HCT116 (cell line): ENCODE data around the gene KCNIP4. TPM values are rescaled to one million over a fixed set of nuclear protein-coding genes. Genes with fewer than 3 reads are reported as not detected.

Experiments
- ATAC-seq: fragments of 200-7000 bp; cut with Tn5 transposase; 2 replicates; pipeline ENCODE4 v1.9.1; 2020; ENCODE audit warnings: mild to moderate bottlenecking, moderate library complexity
- BruUV-seq: library from RNA; stranded (reverse); fragments of 400-500 nt; replicated peaks from 2 replicates; lab custom pipeline; 2021; lab: Mats Ljungman, UMichigan
- CTCF ChIA-PET: fragments of 300-600 bp; sonication (Branson Sonifier 250); formaldehyde crosslinking; loops from one replicate; lab custom pipeline; 2021; ENCODE audit warnings: antibody characterized with exemption; lab: Charles Lee
- POLR2A ChIA-PET: fragments of 300-600, 350-600 bp; sonication (Branson Sonifier 250); formaldehyde crosslinking; loops from one replicate; lab custom pipeline; 2021; ENCODE audit warnings: antibody characterized with exemption; lab: Charles Lee
- RAD21 ChIA-PET, 2 experiments: fragments of 300-600 bp; sonication (Branson Sonifier 250); formaldehyde crosslinking; loops; one replicate each; lab custom pipeline; 2023; ENCODE audit warnings: low total read pairs in 2 of 2; ENCODE audit not compliant: uncharacterized antibody in 2 of 2, unreplicated experiment in 2 of 2, low non-redundant PET in 1 of 2; lab: Charles Lee
- DNase-seq: peaks from one replicate; pipeline ENCODE4 v3.0.0-alpha.2; 2010; ENCODE audit warnings: low read depth, low spot score
- H2AFZ ChIP-seq: fragments of 200-600 bp; shearing (Covaris generic), sonication (generic); 2 replicates; pipeline ENCODE4 v1.6.1; 2017; ENCODE audit warnings: low read depth, mixed run types, mixed read lengths, antibody characterized with exemption, low read length; ENCODE audit not compliant: poor library complexity, severe bottlenecking
- H3K27ac ChIP-seq: 2 replicates; pipeline ENCODE4 v1.5.1; 2012; ENCODE audit warnings: low read depth, low read length
- H3K27me3 ChIP-seq: fragments of 200-600 bp; sonication (generic); 2 replicates; pipeline ENCODE4 v1.6.1; 2016; ENCODE audit warnings: mixed run types, low read length, mixed read lengths; ENCODE audit not compliant: insufficient read depth
- H3K36me3 ChIP-seq, 2 experiments: fragments of 200-500 bp in 1 of 2; fragments of 200-600 bp in 1 of 2; sonication (Bioruptor generic) in 1 of 2; sonication (generic) in 1 of 2; 2 replicates each; pipeline versions ENCODE4 v1.5.1 to v1.6.1; 2014 to 2016; ENCODE audit warnings: low read length in 2 of 2, inconsistent platforms in 1 of 2, mixed read lengths in 1 of 2, mixed run types in 1 of 2; ENCODE audit not compliant: insufficient read depth in 2 of 2, control insufficient read depth in 1 of 2
- H3K4me1 ChIP-seq, 2 experiments: fragments of 200-600 bp in 1 of 2; sonication (generic) in 1 of 2; 2 replicates each; pipeline versions ENCODE4 v1.5.1 to v1.6.1; 2012 to 2017; ENCODE audit warnings: low read length in 2 of 2, inconsistent platforms in 1 of 2, mild to moderate bottlenecking in 1 of 2, mixed read lengths in 1 of 2, mixed run types in 1 of 2, moderate library complexity in 1 of 2; ENCODE audit not compliant: insufficient read depth in 2 of 2, control insufficient read depth in 1 of 2
- H3K4me2 ChIP-seq: fragments of 200-600 bp; sonication (generic); 2 replicates; pipeline ENCODE4 v1.6.1; 2017; ENCODE audit warnings: mixed run types, low read length, mixed read lengths
- H3K4me3 ChIP-seq, 2 experiments: fragments of 200-600 bp in 1 of 2; sonication (generic) in 1 of 2; replicated peaks in 1 of 2; 2 replicates each; pipeline ENCODE4 v1.5.1; 2011 to 2016; ENCODE audit warnings: low read length in 2 of 2, control low read depth in 1 of 2, low read depth in 1 of 2, mild to moderate bottlenecking in 1 of 2, mixed read lengths in 1 of 2, mixed run types in 1 of 2
- H3K79me2 ChIP-seq: fragments of 200-600 bp; sonication (generic); 2 replicates; pipeline ENCODE4 v1.6.1; 2017; ENCODE audit warnings: mild to moderate bottlenecking, mixed run types, low read length, moderate library complexity, mixed read lengths; ENCODE audit not compliant: insufficient read depth
- H3K9ac ChIP-seq: fragments of 200-600 bp; sonication (generic); 2 replicates; pipeline ENCODE4 v1.6.1; 2016; ENCODE audit warnings: low read length, mixed read lengths
- H3K9me2 ChIP-seq: fragments of 200-600 bp; sonication (generic), shearing (Covaris generic); 2 replicates; pipeline ENCODE4 v1.6.1; 2017; ENCODE audit warnings: mixed run types, mild to moderate bottlenecking, moderate library complexity; ENCODE audit not compliant: insufficient read depth
- H3K9me3 ChIP-seq, 2 experiments: fragments of 200-500 bp in 1 of 2; fragments of 200-600 bp in 1 of 2; sonication (Bioruptor generic) in 1 of 2; sonication (generic) in 1 of 2; 2 replicates each; pipeline ENCODE4 v1.6.1; 2014 to 2017; ENCODE audit warnings: low read length in 2 of 2, mixed read lengths in 2 of 2, inconsistent platforms in 1 of 2, low read depth in 1 of 2, mild to moderate bottlenecking in 1 of 2, mixed run types in 1 of 2, moderate library complexity in 1 of 2; ENCODE audit not compliant: control insufficient read depth in 1 of 2, insufficient read depth in 1 of 2
- H4K20me1 ChIP-seq: fragments of 200-600 bp; sonication (generic), shearing (Covaris generic); 2 replicates; pipeline ENCODE4 v1.6.1; 2017; ENCODE audit warnings: mixed run types, mild to moderate bottlenecking, moderate library complexity; ENCODE audit not compliant: insufficient read depth
- CBX3 ChIP-seq: IDR thresholded peaks from 2 replicates; pipeline ENCODE4 v1.6.1; 2012; ENCODE audit warnings: low read depth
- EGR1 ChIP-seq: IDR thresholded peaks from 2 replicates; pipeline ENCODE4 v1.6.1; 2012; ENCODE audit warnings: low read depth
- EZH2phosphoT487 ChIP-seq: fragments of 200-600 bp; IDR thresholded peaks from 2 replicates; pipeline ENCODE4 v1.6.1; 2018; ENCODE audit warnings: antibody characterized with exemption, borderline replicate concordance
- FOSL1 ChIP-seq: IDR thresholded peaks from 2 replicates; pipeline ENCODE4 v1.6.1; 2012; ENCODE audit warnings: low read depth
- POLR2A ChIP-seq: IDR thresholded peaks from 2 replicates; pipeline ENCODE4 v1.7.0; 2011; ENCODE audit warnings: borderline replicate concordance; ENCODE audit not compliant: insufficient read depth, insufficient read length; ENCODE audit errors: extremely low read depth
- POLR2AphosphoS5 ChIP-seq: IDR thresholded peaks from 2 replicates; pipeline ENCODE4 v1.6.1; 2011; ENCODE audit warnings: mild to moderate bottlenecking, low read depth, low read length, moderate library complexity
- REST ChIP-seq: IDR thresholded peaks from 2 replicates; pipeline ENCODE4 v1.6.1; 2012; ENCODE audit warnings: low read depth
- SRF ChIP-seq: IDR thresholded peaks from 2 replicates; pipeline ENCODE4 v1.6.1; 2012; ENCODE audit warnings: low read depth
- TCF7L2 ChIP-seq: IDR thresholded peaks from 2 replicates; pipeline ENCODE4 v1.7.0; 2011; ENCODE audit warnings: borderline replicate concordance, inconsistent platforms; ENCODE audit not compliant: insufficient read depth, insufficient read length; ENCODE audit errors: extremely low read depth
- YY1 ChIP-seq: IDR thresholded peaks from 2 replicates; pipeline ENCODE4 v1.6.1; 2011; ENCODE audit warnings: low read length, low read depth, moderate library complexity, mild to moderate bottlenecking; ENCODE audit not compliant: insufficient replicate concordance; ENCODE audit errors: extremely low read depth
- intact Hi-C: fragments of 100-400 bp; cut with micrococcal nuclease; formaldehyde crosslinking; loops from 2 replicates; pipeline ENCODE4 v1.10.0; 2022
- total RNA-seq: library from RNA; stranded (reverse); gene quantifications from one replicate; pipeline ENCODE4 v1.2.1, GENCODE V29; 2021; ENCODE audit not compliant: unreplicated experiment

KCNIP4 gene
- total RNA-seq, 1 experiment from 2014 or later = not detected

GRCh38 chr4:21226637-21227538 lies 721.7 kb downstream of the KCNIP4 start:
- TF ChIP-seq SRF (no peak), REST (no peak), POLR2A (no peak), EZH2phosphoT487 (no peak), TCF7L2 (no peak), YY1 (no peak), EGR1 (no peak), FOSL1 (no peak), POLR2AphosphoS5 (no peak), CBX3 (no peak)
- no peaks in the 10 kb centered on the region for H3K36me3 ChIP-seq
- H4K20me1 ChIP-seq = no peaks in the 10 kb centered on the region
- no peak overlapping the region for H3K4me2 ChIP-seq
- H3K4me1 ChIP-seq = no peaks in the 10 kb centered on the region
- no peak for ATAC-seq
- H3K9me3 ChIP-seq = peaks cover 12 to 13% of the 10 kb centered on the region in 2 experiments; a peak in 2 of 4 replicates
- no peak for DNase-seq
- H3K9ac ChIP-seq = no peak overlapping the region
- no peaks in the 10 kb centered on the region for H3K9me2 ChIP-seq
- no TSS peak for BruUV-seq
- no peaks in the 10 kb centered on the region for H3K27me3 ChIP-seq
- no peak overlapping the region for H3K4me3 ChIP-seq
- ChIA-PET POLR2A (no interaction called here), CTCF (no interaction called here), RAD21 (no interaction called here)
- intact Hi-C loops = no loop called here
- H2AFZ ChIP-seq = no peak overlapping the region
- no peaks in the 10 kb centered on the region for H3K79me2 ChIP-seq
- no peak overlapping the region for H3K27ac ChIP-seq
